Stimulated activated CD4-positive, alpha-beta T cell treated with anti-CD3 and anti-CD28 coated beads, Interleukin-1b, Interleukin-23, amount 100 ng/mL, for 24 hours (primary cell): ENCODE data around the gene RTL3.

Experiments used
- DNase-seq, 4 experiments: peaks; one replicate each; pipeline ENCODE4 v3.0.0-alpha.2; 2020; ENCODE audit warnings: low read depth in 4 of 4, low spot score in 1 of 4

The RTL3 gene

GRCh38 chrX:78622831-78623230 is 36.3 kb downstream of the RTL3 start:
- no peak for DNase-seq

GRCh38 chrX:78619834-78620233 is 39.3 kb downstream of the RTL3 start:
- DNase-seq, result no peak

GRCh38 chrX:78618987-78619386 is 40.1 kb downstream of the RTL3 start:
- DNase-seq, result no peak

GRCh38 chrX:78614264-78614663 is 44.9 kb downstream of the RTL3 start:
- DNase-seq, result no peak
